ENCODE results near the gene USP10.

The USP10 gene

GRCh38 chr16:84759061-84759460 is 59.3 kb downstream of the USP10 start:
- peaks cover 46% of the 10 kb centered on the region for H3K36me3 ChIP-seq (ENCODE audit: control insufficient read depth, low read depth, low read length)
- H3K4me3 ChIP-seq (ENCODE audit: low read length), result no peak overlapping the region
- no peaks in the 10 kb centered on the region for H3K4me1 ChIP-seq (ENCODE audit: control insufficient read depth, low read depth, low read length)
- H3K9me3 ChIP-seq (ENCODE audit: control insufficient read depth, low read depth, low read length), result no peaks in the 10 kb centered on the region
- H3K27ac ChIP-seq (ENCODE audit: low read length), result no peak overlapping the region
- no peaks in the 10 kb centered on the region for H3K27me3 ChIP-seq (ENCODE audit: control insufficient read depth, insufficient read depth, low read length)
- no peak overlapping the region for H3K9ac ChIP-seq (ENCODE audit: low read length)

DNA sequence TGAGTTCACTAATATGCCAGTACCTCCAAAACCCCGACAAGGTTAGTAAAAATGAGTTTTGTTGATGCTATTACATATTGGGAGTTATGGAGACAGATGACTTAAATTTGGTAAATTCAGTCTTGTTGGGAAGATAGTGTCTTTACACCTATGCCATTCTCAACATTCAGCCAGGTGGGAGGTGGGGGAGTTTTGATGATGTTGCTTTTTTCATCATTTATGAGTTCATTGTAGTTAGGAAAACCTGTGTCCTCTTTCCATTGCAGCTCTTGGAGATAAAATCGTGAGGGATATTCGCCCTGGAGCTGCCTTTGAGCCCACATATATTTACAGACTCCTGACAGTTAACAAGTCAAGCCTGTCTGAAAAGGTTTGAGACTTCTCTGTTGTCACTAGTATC is 60.1 kb downstream of the USP10 start:
- Histone ChIP-seq H3K9ac (ENCODE audit: low read length) (no peak overlapping the region), H3K9me3 (ENCODE audit: control insufficient read depth, low read depth, low read length) (no peaks in the 10 kb centered on the region), H3K36me3 (ENCODE audit: control insufficient read depth, low read depth, low read length) (peaks cover 52% of the 10 kb centered on the region), H3K27me3 (ENCODE audit: control insufficient read depth, insufficient read depth, low read length) (no peaks in the 10 kb centered on the region), H3K4me1 (ENCODE audit: control insufficient read depth, low read depth, low read length) (no peaks in the 10 kb centered on the region), H3K4me3 (ENCODE audit: low read length) (no peak overlapping the region), H3K27ac (ENCODE audit: low read length) (no peak overlapping the region)

- H3K27ac ChIP-seq (ENCODE audit: low read length), result no peak overlapping the region
- H3K36me3 ChIP-seq (ENCODE audit: control insufficient read depth, low read depth, low read length), result peaks cover 70% of the 10 kb centered on the region
- H3K4me1 ChIP-seq (ENCODE audit: control insufficient read depth, low read depth, low read length), result no peaks in the 10 kb centered on the region
- H3K9ac ChIP-seq (ENCODE audit: low read length), result no peak overlapping the region
- H3K9me3 ChIP-seq (ENCODE audit: control insufficient read depth, low read depth, low read length), result no peaks in the 10 kb centered on the region
- H3K4me3 ChIP-seq (ENCODE audit: low read length), result no peak overlapping the region
- H3K27me3 ChIP-seq (ENCODE audit: control insufficient read depth, insufficient read depth, low read length), result no peaks in the 10 kb centered on the region
Observed at GRCh38 chr16:84761448-84762368, 61.9 kb downstream of the USP10 start.

DNA sequence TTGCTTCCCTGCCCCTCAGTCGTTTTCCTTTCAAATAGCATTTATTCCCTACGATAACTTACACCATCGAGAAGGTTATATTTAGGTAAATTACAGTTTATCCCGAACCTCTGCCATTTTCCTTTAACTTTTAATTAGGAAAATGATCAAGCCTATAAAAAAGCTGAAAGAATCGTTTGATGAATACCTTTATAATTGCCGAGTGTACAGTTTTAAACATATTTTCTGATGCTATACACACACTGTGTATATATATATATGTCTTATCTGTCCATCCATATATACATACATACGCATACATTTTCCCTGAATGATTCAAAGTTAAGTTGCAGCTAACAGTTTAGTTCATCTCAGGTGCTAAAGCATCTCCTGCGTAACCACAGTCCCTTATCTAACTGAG is 63.4 kb downstream of the USP10 start:
- no peak overlapping the region for H3K27ac ChIP-seq (ENCODE audit: low read length)
- H3K9me3 ChIP-seq (ENCODE audit: control insufficient read depth, low read depth, low read length), result no peaks in the 10 kb centered on the region
- no peak overlapping the region for H3K4me3 ChIP-seq (ENCODE audit: low read length)
- H3K9ac ChIP-seq (ENCODE audit: low read length), result no peak overlapping the region
- H3K27me3 ChIP-seq (ENCODE audit: control insufficient read depth, insufficient read depth, low read length), result no peaks in the 10 kb centered on the region
- H3K4me1 ChIP-seq (ENCODE audit: control insufficient read depth, low read depth, low read length), result no peaks in the 10 kb centered on the region
- peaks cover 82% of the 10 kb centered on the region for H3K36me3 ChIP-seq (ENCODE audit: control insufficient read depth, low read depth, low read length)

DNA sequence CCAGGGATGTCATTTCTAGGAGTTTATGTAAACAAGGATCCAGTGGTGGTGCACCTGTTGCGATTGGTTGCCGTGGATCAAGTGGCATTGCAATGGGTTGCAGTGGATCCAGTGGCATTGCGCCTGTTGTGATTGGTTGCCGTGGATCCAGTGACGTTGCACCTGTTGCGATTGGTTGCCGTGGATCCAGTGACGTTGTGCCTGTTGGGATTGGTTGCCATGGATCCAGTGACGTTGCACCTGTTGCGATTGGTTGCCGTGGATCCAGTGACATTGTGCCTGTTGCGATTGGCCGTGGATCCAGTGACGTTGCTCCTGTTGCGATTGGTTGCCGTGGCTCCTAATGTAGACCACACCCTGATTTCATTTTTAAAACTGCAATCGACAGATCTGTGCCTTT is 63.8 kb downstream of the USP10 start:
- H3K4me3 ChIP-seq (ENCODE audit: low read length), result no peak overlapping the region
- H3K36me3 ChIP-seq (ENCODE audit: control insufficient read depth, low read depth, low read length), result peaks cover 86% of the 10 kb centered on the region
- no peaks in the 10 kb centered on the region for H3K9me3 ChIP-seq (ENCODE audit: control insufficient read depth, low read depth, low read length)
- no peak overlapping the region for H3K27ac ChIP-seq (ENCODE audit: low read length)
- no peaks in the 10 kb centered on the region for H3K4me1 ChIP-seq (ENCODE audit: control insufficient read depth, low read depth, low read length)
- H3K27me3 ChIP-seq (ENCODE audit: control insufficient read depth, insufficient read depth, low read length), result no peaks in the 10 kb centered on the region
- H3K9ac ChIP-seq (ENCODE audit: low read length), result no peak overlapping the region

GRCh38 chr16:84764970-84765369 is 65.2 kb downstream of the USP10 start:
- no peak overlapping the region for H3K27ac ChIP-seq (ENCODE audit: low read length)
- H3K27me3 ChIP-seq (ENCODE audit: control insufficient read depth, insufficient read depth, low read length), result no peaks in the 10 kb centered on the region
- peaks cover 86% of the 10 kb centered on the region for H3K36me3 ChIP-seq (ENCODE audit: control insufficient read depth, low read depth, low read length)
- H3K9ac ChIP-seq (ENCODE audit: low read length), result no peak overlapping the region
- no peak overlapping the region for H3K4me3 ChIP-seq (ENCODE audit: low read length)
- no peaks in the 10 kb centered on the region for H3K4me1 ChIP-seq (ENCODE audit: control insufficient read depth, low read depth, low read length)
- no peaks in the 10 kb centered on the region for H3K9me3 ChIP-seq (ENCODE audit: control insufficient read depth, low read depth, low read length)

- Histone ChIP-seq H3K36me3 (ENCODE audit: control insufficient read depth, low read depth, low read length) (peaks cover 82% of the 10 kb centered on the region), H3K9ac (ENCODE audit: low read length) (no peak overlapping the region), H3K4me1 (ENCODE audit: control insufficient read depth, low read depth, low read length) (no peaks in the 10 kb centered on the region), H3K27me3 (ENCODE audit: control insufficient read depth, insufficient read depth, low read length) (no peaks in the 10 kb centered on the region), H3K4me3 (ENCODE audit: low read length) (no peak overlapping the region), H3K27ac (ENCODE audit: low read length) (no peak overlapping the region), H3K9me3 (ENCODE audit: control insufficient read depth, low read depth, low read length) (no peaks in the 10 kb centered on the region)
Observed at GRCh38 chr16:84765616-84766580, 66.1 kb downstream of the USP10 start.

DNA sequence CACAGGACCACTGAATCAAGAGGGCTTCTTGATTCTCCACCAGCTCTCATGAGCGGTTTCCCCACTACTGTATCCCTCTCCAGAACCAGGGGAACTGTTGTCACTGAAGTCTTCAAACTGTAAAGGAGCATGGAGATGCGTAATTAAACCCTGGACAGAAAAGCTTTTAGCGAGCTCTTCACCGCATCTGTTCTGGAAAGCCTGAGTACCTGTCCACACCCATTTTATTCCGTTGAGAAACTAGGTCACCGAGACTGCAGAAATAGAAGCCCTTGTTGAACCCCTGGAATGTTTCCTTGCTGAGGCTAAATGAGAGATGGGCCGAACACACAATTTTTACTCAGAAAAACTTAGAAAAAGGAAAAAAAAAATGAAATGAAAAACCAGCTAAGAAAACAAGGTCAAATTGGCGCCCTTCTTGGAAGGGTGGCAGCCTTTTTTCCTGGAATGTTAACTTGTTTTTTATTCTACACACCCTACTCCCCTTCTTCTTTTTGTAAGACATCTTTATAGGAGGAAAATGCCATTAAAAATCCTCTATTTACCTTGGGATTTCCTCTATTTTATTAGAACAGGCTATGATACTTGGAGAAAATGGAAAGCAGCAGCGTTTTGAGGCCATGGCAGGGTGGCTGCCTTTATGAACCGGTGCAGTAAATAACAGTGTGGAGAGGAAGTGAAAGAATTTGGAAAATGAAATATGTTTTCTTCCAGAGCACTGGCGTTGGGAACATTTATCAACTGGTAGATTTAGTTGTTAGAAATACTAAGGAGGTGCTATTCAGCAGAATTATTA is 67.4 kb downstream of the USP10 start:
- H3K4me3 ChIP-seq (ENCODE audit: low read length), result no peak overlapping the region
- H3K36me3 ChIP-seq (ENCODE audit: control insufficient read depth, low read depth, low read length), result peaks cover 75% of the 10 kb centered on the region
- no peak overlapping the region for H3K27ac ChIP-seq (ENCODE audit: low read length)
- H3K27me3 ChIP-seq (ENCODE audit: control insufficient read depth, insufficient read depth, low read length), result no peaks in the 10 kb centered on the region
- no peaks in the 10 kb centered on the region for H3K4me1 ChIP-seq (ENCODE audit: control insufficient read depth, low read depth, low read length)
- H3K9ac ChIP-seq (ENCODE audit: low read length), result no peak overlapping the region
- no peaks in the 10 kb centered on the region for H3K9me3 ChIP-seq (ENCODE audit: control insufficient read depth, low read depth, low read length)

GRCh38 chr16:84768061-84768807 is 68.4 kb downstream of the USP10 start:
- Histone ChIP-seq H3K9me3 (ENCODE audit: control insufficient read depth, low read depth, low read length) (no peaks in the 10 kb centered on the region), H3K36me3 (ENCODE audit: control insufficient read depth, low read depth, low read length) (peaks cover 79% of the 10 kb centered on the region), H3K9ac (ENCODE audit: low read length) (no peak overlapping the region), H3K4me3 (ENCODE audit: low read length) (no peak overlapping the region), H3K27me3 (ENCODE audit: control insufficient read depth, insufficient read depth, low read length) (no peaks in the 10 kb centered on the region), H3K4me1 (ENCODE audit: control insufficient read depth, low read depth, low read length) (no peaks in the 10 kb centered on the region), H3K27ac (ENCODE audit: low read length) (no peak overlapping the region)

GRCh38 chr16:84768808-84769197 is 69.0 kb downstream of the USP10 start:
- no peak overlapping the region for H3K9ac ChIP-seq (ENCODE audit: low read length)
- no peak overlapping the region for H3K4me3 ChIP-seq (ENCODE audit: low read length)
- H3K9me3 ChIP-seq (ENCODE audit: control insufficient read depth, low read depth, low read length), result no peaks in the 10 kb centered on the region
- H3K27me3 ChIP-seq (ENCODE audit: control insufficient read depth, insufficient read depth, low read length), result no peaks in the 10 kb centered on the region
- no peaks in the 10 kb centered on the region for H3K4me1 ChIP-seq (ENCODE audit: control insufficient read depth, low read depth, low read length)
- no peak overlapping the region for H3K27ac ChIP-seq (ENCODE audit: low read length)
- H3K36me3 ChIP-seq (ENCODE audit: control insufficient read depth, low read depth, low read length), result peaks cover 78% of the 10 kb centered on the region

Measured in iPS-18a (cell line).